ENCODE results near the gene RBPMS2. TPM values are rescaled to one million over a fixed set of nuclear protein-coding genes. Genes with fewer than 3 reads are reported as not detected.
A peak's percentile ranks its signal among the peaks of the same experiment; 100 is the strongest.

Gene RBPMS2
- total RNA-seq, 1 donor from 2014 or later = 0.58 TPM

- no peak overlapping the region for H3K4me3 ChIP-seq (ENCODE audit: low read depth, low read length)
- no peak for DNase-seq (ENCODE audit: low read depth)
- TF ChIP-seq CTCF (conservative IDR thresholded peaks at IDR 0.05; ENCODE audit: low read depth, low read length) = peak; percentile 98
Observed at GRCh38 chr15:64809649-64810496, 34.5 kb upstream of the RBPMS2 start.

- H3K4me3 ChIP-seq (ENCODE audit: low read depth, low read length) = no peak overlapping the region
- TF ChIP-seq CTCF (conservative IDR thresholded peaks at IDR 0.05; ENCODE audit: low read depth, low read length) = no peak
- no peak for DNase-seq (ENCODE audit: low read depth)
Observed at GRCh38 chr15:64808785-64809453, 33.5 kb upstream of the RBPMS2 start.

- no peak for DNase-seq (ENCODE audit: low read depth)
- H3K4me3 ChIP-seq (ENCODE audit: low read depth, low read length) = no peak overlapping the region
- TF ChIP-seq CTCF (conservative IDR thresholded peaks at IDR 0.05; ENCODE audit: low read depth, low read length) = no peak
Observed at GRCh38 chr15:64807751-64808222, 32.4 kb upstream of the RBPMS2 start.

GRCh38 chr15:64807051-64807749 lies 31.8 kb upstream of the RBPMS2 start:
- no peak for TF ChIP-seq CTCF (conservative IDR thresholded peaks at IDR 0.05; ENCODE audit: low read depth, low read length)
- no peak for DNase-seq (ENCODE audit: low read depth)
- no peak overlapping the region for H3K4me3 ChIP-seq (ENCODE audit: low read depth, low read length)

GRCh38 chr15:64806509-64806908 lies 31.1 kb upstream of the RBPMS2 start:
- no peak overlapping the region for H3K4me3 ChIP-seq (ENCODE audit: low read depth, low read length)
- no peak for TF ChIP-seq CTCF (conservative IDR thresholded peaks at IDR 0.05; ENCODE audit: low read depth, low read length)
- DNase-seq (ENCODE audit: low read depth) = no peak

GRCh38 chr15:64804619-64805018 lies 29.2 kb upstream of the RBPMS2 start:
- no peak for DNase-seq (ENCODE audit: low read depth)
- no peak overlapping the region for H3K4me3 ChIP-seq (ENCODE audit: low read depth, low read length)
- no peak for TF ChIP-seq CTCF (conservative IDR thresholded peaks at IDR 0.05; ENCODE audit: low read depth, low read length)

Measured in epithelial cell of proximal tubule (primary cell).